Adrenal gland (tissue), 12 donors: Measurements from ENCODE around the gene KCNN3. TPM values are rescaled to one million over a fixed set of nuclear protein-coding genes. Genes with fewer than 3 reads are reported as not detected.

Experiments
- DNase-seq, 7 donors: peaks; one replicate each; pipeline ENCODE4 v3.0.0-alpha.2; 2019 to 2020
- H3K27ac ChIP-seq, 5 donors: fragments of 200-600 bp; sonication (generic) in 4 of 5; 1 replicate in 3 of 5; 2 replicates in 2 of 5; pipeline versions ENCODE4 v1.5.1 to v1.8.0; 2016 to 2020; ENCODE audit warnings: mild to moderate bottlenecking in 1 of 5
- H3K27me3 ChIP-seq: fragments of 200-600 bp; 2 replicates; pipeline ENCODE4 v1.8.0; 2021
- H3K36me3 ChIP-seq, 2 donors: fragments of 200-600 bp; replicated peaks in 1 of 2; 1 replicate in 1 of 2; 2 replicates in 1 of 2; pipeline versions ENCODE4 v1.5.1 to v1.8.0; 2018 to 2022
- H3K4me1 ChIP-seq, 2 donors: fragments of 200-600 bp; replicated peaks in 1 of 2; 1 replicate in 1 of 2; 2 replicates in 1 of 2; pipeline versions ENCODE4 v1.5.1 to v1.8.0; 2018 to 2021
- H3K4me3 ChIP-seq, 4 donors: fragments of 200-600 bp; sonication (generic) in 3 of 4; one replicate each; pipeline ENCODE4 v1.5.1; 2016 to 2018
- H3K9me3 ChIP-seq, 3 donors: fragments of 200-600 bp; sonication (generic) in 1 of 3; replicated peaks in 1 of 3; 1 replicate in 2 of 3; 2 replicates in 1 of 3; pipeline versions ENCODE4 v1.5.1 to v1.8.0; 2016 to 2021
- POLR2A ChIP-seq, 2 donors: fragments of 450-650 bp; IDR thresholded peaks; one replicate each; pipeline ENCODE4 v1.6.1; 2017; ENCODE audit warnings: antibody characterized with exemption in 2 of 2, mild to moderate bottlenecking in 2 of 2, moderate library complexity in 1 of 2
- WGBS, 4 donors: extraction: QIAGEN DNeasy Blood & Tissue Kit in 2 of 4; methylation state at CpG; one replicate each; pipeline versions ENCODE4 v1.1.5 to v1.1.7; 2013 to 2017; 5-methylcytosine and 5-hydroxymethylcytosine counted together
- intact Hi-C, 2 donors: fragments of 100-400 bp; cut with DNase I; formaldehyde crosslinking; loops; one replicate each; pipeline versions ENCODE4 v1.14.1 to v1.15.0; 2022 to 2023
- polyA plus RNA-seq, 3 donors: library from polyadenylated mRNA; stranded (reverse); fragments of 200-250 nt in 2 of 3; fragments of 350-450 nt in 1 of 3; fragmentation: Illumina TruSeq in 1 of 3; extraction: RNeasy Lipid Tissue Mini Kit (QIAGEN cat#74804) in 1 of 3; gene quantifications; one replicate each; pipeline ENCODE4 v1.2.3, GENCODE V29; 2013 to 2014
- total RNA-seq, 9 donors: library from RNA; depleted of rRNA in 4 of 9; stranded (reverse); fragments of >200 nt in 4 of 9; fragments of 120-200 nt in 1 of 9; fragmentation: NEBNext Ultra II Directional in 1 of 9; extraction: Animal tissue kit (Norgen Biotek cat#: 25700) in 1 of 9; gene quantifications; one replicate each; pipeline versions ENCODE4 v1.1.0 to v1.2.4, GENCODE V29; 2013 to 2023
- TF ChIP-seq, protein P1 (sequence below), 6 experiments: fragments of 450-650 bp in 4 of 6; fragments of 200-600 bp in 2 of 6; sonication (generic) in 1 of 6; IDR thresholded peaks; 1 replicate in 5 of 6; 2 replicates in 1 of 6; pipeline versions ENCODE4 v1.5.1 to v1.8.0; 2016 to 2021; ENCODE audit warnings: antibody characterized with exemption in 6 of 6, mild to moderate bottlenecking in 2 of 6, moderate library complexity in 1 of 6
- donor health status: healthy with polysubstance abuse.
- donor health status: Bipolar disorder and iron deficiency.
- donor health status: DM: yes; HTN: yes; CAD: no.
- donor health status: DM: no; HTN: no; CAD: no.
- donor health status: DM: no; HTN: no; CAD: no.
- donor health status: DM: yes; HTN: yes; CAD: no.

KCNN3 gene
- total and polyA plus RNA-seq, 12 donors = 0.17 to 2.3 (median 0.97) TPM

DNA sequence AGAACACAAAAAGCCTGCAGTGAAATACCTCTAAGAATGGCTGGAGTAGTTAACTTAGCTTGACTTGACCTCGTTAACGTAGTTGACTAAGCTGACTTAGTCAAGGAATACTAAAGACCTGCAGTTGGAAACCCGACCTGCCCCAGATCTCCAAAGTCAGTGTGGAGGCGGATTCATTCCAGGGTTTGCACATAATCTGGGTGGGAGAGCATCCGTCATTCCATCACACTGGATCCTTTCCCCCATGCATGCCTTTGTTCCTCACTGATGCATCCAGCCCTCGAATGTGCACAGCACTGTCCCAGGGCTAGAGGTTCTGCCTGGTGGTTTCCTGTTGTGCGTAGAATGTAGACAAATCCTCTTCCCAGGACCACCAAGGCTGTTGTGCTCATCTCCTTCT is 76.4 kb downstream of the KCNN3 start:
- H3K9me3 ChIP-seq = no peaks in the 10 kb centered on the region
- no peaks in the 10 kb centered on the region for H3K36me3 ChIP-seq
- DNase-seq = no peak
- WGBS, 4 donors = 79 to 83% (median 82%) methylated on average over 7 of the region's 7 CpGs
- no peaks in the 10 kb centered on the region for H3K27me3 ChIP-seq
- no peak overlapping the region for H3K27ac ChIP-seq
- TF ChIP-seq, protein P1, sequence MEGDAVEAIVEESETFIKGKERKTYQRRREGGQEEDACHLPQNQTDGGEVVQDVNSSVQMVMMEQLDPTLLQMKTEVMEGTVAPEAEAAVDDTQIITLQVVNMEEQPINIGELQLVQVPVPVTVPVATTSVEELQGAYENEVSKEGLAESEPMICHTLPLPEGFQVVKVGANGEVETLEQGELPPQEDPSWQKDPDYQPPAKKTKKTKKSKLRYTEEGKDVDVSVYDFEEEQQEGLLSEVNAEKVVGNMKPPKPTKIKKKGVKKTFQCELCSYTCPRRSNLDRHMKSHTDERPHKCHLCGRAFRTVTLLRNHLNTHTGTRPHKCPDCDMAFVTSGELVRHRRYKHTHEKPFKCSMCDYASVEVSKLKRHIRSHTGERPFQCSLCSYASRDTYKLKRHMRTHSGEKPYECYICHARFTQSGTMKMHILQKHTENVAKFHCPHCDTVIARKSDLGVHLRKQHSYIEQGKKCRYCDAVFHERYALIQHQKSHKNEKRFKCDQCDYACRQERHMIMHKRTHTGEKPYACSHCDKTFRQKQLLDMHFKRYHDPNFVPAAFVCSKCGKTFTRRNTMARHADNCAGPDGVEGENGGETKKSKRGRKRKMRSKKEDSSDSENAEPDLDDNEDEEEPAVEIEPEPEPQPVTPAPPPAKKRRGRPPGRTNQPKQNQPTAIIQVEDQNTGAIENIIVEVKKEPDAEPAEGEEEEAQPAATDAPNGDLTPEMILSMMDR (IDR thresholded peaks at IDR 0.05) = no peak
- TF ChIP-seq POLR2A (IDR thresholded peaks at IDR 0.05) = no peak
- H3K4me1 ChIP-seq = no peaks in the 10 kb centered on the region
- intact Hi-C loops = no loop called here
- no peak overlapping the region for H3K4me3 ChIP-seq

DNA sequence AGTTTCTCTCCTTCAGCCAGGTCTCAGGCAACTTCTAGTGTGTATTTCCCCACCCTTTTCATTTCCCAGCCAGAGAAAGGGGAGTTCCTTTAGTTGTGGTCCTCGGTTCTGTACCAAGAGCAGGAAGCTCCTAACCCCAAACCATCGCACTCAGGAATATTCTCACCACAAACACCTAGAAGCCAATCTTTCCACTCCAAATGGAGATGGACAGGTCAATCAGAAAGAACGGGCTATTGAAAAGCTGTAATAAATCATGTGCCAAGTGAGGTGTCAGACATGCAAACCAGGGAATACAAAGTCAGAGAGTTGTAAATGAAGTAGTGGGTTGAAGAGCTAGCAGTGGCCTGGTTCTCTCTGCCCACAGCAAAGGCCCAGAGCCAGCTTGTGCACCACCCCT is 77.2 kb downstream of the KCNN3 start:
- no peaks in the 10 kb centered on the region for H3K36me3 ChIP-seq
- no peak overlapping the region for H3K4me3 ChIP-seq
- intact Hi-C loops = no loop called here
- 50 to 72% (median 64%) methylated on average over 3 of the region's 3 CpGs for WGBS, 4 donors
- TF ChIP-seq, protein P1 (IDR thresholded peaks at IDR 0.05) = no peak
- no peak for TF ChIP-seq POLR2A (IDR thresholded peaks at IDR 0.05)
- H3K27ac ChIP-seq = no peak overlapping the region
- H3K9me3 ChIP-seq = no peaks in the 10 kb centered on the region
- no peak for DNase-seq
- no peaks in the 10 kb centered on the region for H3K4me1 ChIP-seq
- H3K27me3 ChIP-seq = no peaks in the 10 kb centered on the region

DNA sequence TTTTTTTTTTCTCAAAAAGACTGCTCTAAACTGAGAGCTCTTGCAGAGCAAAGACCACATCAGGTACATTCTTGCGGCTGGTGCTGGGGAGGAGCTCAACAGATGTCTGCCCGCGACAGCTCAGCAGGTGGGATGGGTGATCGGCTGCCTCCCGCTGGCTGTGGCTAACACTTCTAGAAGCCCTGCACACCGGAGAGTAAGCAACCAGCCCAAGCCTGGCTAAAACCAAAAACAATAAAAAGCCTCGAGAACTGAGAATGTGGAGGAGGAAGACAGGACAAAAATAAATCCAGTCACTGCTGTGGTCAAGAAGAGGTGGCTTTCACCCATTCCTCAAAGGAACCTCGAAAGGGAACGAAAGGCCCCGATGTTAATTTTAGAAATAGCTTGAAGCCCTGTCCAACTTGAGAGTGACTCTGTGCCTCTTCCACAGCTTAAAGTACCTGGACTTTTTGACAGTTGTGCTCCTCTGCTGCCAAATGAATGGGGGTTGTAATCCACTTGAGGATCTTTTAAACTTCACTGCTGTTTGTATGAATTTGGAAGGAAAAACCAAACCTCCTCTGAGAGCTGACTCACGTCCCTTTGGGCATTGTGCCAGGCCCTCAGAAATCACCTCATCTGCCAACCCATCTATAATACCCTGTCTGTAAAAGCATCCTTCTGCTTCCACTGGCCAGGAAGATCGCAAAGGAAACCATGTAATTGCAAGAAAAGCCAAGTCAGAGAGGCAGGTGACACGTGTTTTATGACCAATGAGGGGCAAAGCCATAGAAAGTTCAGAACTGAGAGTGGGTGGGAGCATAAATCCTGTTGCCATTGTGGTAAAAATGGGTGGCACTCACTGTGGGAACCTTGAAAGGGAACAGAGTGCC is 78.6 kb downstream of the KCNN3 start:
- intact Hi-C loops = no loop called here
- H3K4me1 ChIP-seq = no peaks in the 10 kb centered on the region
- DNase-seq = peak in 2 of 7 donors; percentile 19 to 29
- H3K27me3 ChIP-seq = no peaks in the 10 kb centered on the region
- TF ChIP-seq, protein P1 (IDR thresholded peaks at IDR 0.05) = no peak
- no peak for TF ChIP-seq POLR2A (IDR thresholded peaks at IDR 0.05)
- no peak overlapping the region for H3K27ac ChIP-seq
- WGBS, 4 donors = 51 to 61% (median 53%) methylated on average over 13 of the region's 13 CpGs
- no peaks in the 10 kb centered on the region for H3K9me3 ChIP-seq
- H3K4me3 ChIP-seq = no peak overlapping the region
- H3K36me3 ChIP-seq = no peaks in the 10 kb centered on the region

DNA sequence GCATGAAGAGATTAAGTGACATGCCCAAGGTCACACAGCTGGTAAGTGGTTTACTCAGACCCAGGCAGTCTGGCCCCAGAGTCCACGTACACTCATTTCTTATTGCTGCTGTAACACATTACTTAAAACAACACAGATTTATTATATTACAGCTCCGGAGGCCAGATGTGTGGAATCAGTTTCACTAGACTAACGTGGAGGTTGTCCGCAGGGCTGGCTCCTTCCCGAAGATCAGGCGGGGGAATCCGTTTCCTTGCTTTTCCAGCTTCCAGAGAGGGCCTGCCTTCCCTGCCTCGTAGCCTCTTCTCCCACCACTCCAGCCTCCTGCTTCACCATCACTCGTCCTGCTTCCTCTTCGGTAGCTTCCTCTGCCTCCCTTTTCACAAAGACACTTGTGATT is 81.2 kb downstream of the KCNN3 start:
- 81 to 87% (median 86%) methylated on average over 10 of the region's 10 CpGs for WGBS, 4 donors
- no peak for DNase-seq
- intact Hi-C loops = no loop called here

More for the DNA sequence above, 81.2 kb downstream of the KCNN3 start:
- Histone ChIP-seq H3K36me3 (no peaks in the 10 kb centered on the region), H3K9me3 (no peaks in the 10 kb centered on the region), H3K4me1 (no peaks in the 10 kb centered on the region), H3K27ac (no peak overlapping the region), H3K27me3 (no peaks in the 10 kb centered on the region), H3K4me3 (no peak overlapping the region)
- TF ChIP-seq, protein P1 (IDR thresholded peaks at IDR 0.05) = no peak
- TF ChIP-seq POLR2A (IDR thresholded peaks at IDR 0.05) = no peak
